ENCODE data around the gene CENPL.

The CENPL gene

DNA sequence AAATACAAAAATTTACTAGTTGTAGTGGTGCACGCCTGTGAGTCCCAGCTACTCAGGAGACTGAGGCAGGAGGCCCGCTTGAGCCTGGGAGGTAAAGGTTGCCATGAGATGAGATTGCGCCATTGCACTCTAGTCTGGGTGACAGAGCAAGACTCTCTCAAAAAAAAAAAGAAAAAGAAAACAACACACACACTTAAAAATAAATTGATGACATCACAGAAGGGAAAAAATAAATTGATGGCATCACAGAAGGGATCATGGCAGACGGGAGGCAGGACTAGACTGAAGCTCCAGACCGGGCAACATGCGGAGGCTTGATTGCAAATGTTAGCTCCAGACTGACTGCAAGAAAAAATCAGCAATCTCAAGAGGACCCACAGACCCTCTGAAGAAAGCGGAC lies 66.6 kb downstream of the CENPL start:
- no peak for DNase-seq (ENCODE audit: low spot score)

DNA sequence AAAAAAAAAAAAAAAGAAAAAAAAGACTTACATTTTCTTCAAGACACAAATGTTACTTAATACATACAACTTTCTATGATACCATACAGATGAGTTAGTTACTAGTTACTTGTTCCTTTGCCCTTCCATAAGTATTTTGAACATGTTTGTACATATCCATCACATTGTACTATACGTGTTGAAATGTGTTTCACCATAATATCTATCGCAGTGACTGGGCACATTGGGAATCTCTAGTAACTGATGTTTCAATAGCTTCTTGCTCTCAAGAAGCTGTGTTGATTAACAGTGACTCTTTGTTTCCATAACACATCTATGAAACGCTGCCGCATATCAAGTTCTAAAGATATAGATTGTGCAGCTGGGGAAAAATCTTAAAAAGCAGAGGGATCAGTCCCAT lies 67.0 kb downstream of the CENPL start:
- DNase-seq (ENCODE audit: low spot score) = no peak

DNA sequence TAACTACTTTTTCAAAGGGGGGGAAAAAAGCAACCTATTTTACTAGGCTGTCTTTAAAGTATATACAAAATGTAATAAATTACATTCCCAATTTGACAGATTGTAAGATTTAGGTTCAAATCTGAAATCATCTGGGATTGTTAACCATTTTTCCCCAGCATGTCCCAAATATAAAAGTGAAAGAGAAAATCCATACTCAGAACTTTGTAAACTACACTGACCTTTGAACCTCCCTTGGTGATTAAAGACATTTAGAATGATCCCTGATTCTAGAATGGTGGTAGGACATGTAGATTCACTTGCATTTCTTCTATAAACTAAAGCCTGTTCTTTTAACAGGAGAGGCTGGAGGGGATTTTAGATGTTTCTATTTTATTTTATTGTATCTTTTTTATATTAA lies 70.9 kb downstream of the CENPL start:
- no peak for DNase-seq (ENCODE audit: low spot score)
